ENCODE measurements around the gene CNTNAP3B.
"Not testable (repeated sequence)": the region's sequence is repeated elsewhere in the genome, so short reads cannot be mapped to it uniquely, and the experiment has no call there.

Gene CNTNAP3B

GRCh38 chr9:41974906-41975305, 154.3 kb downstream of the CNTNAP3B start:
- DNase-seq, result not testable (repeated sequence)

DNA sequence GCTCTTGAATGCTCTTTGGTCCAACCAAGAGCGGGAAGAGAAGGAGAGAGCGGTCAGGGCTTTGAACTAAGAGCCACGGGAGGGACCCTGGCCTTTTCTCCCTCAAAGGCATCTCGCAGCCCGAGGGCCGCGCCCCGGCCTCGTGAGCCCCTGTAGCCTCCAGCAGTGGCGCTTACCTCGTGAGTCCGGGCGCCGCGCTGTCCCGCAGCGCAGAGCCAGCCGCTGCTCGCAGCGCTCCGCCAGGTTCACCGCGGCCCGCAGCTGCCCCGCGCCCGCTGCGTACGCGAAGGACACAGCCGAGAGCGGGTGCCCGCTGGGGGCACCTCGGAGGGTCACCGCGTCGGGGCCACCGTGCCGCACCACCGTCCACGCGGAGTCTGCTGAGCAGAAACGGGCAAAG, 176.2 kb downstream of the CNTNAP3B start:
- DNase-seq, result not testable (repeated sequence)

DNA sequence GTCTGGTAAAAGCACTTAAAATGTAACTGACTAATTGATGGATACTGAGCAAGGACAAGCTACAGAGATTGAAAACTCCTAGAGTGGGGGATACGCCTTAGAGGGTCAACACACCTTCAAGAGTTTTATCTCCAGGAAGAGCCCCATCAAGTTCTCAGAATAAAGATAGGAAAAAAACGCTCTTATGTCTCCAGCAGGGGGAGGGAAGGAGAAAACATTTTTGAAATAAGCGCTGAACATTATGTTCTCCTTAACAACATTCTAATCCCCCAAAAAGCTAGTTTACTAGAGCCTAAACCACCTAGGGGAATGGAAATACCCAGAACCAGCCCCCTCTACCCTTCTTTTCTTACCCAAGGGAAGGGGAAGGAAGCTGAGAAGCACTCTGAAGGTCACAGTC, 187.5 kb downstream of the CNTNAP3B start:
- not testable (repeated sequence) for DNase-seq

DNA sequence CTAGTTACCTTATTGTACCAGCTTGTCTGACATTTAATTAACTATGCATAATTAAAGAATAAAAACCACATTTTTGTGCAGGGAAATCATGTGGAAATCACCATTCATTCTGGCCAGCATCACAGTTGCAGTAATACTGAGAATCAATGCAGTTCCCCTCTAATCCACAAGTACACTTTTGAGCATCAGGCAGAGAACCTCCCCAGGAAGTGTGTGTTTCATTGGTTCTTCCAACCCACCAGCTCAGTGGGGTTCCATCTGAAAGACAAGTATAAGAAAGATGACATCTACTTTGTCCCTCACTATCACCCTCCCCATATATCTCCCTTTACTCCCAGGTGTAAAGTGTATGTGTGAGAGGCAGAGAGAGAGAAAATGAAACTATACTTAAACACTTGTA, 191.1 kb downstream of the CNTNAP3B start:
- not testable (repeated sequence) for DNase-seq

DNA sequence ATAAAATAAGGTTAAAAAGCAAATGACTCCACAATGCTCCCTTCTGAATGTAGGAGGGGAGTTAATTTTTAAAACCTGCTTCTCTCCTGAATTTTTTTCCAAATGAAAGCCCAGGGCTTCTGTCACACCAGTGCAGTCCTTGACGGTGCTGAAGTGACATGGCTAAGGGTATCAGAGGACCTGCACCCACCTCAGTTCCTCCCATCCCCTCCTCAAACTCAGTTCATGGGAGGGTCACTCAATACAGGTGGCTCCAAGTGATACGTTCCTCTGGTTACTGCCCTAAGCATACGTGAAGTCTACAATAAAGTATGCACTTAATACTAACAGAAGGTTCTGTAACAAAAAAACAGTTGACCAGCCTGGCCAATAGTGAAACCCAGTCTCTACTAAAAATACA, 193.5 kb downstream of the CNTNAP3B start:
- not testable (repeated sequence) for DNase-seq

DNA sequence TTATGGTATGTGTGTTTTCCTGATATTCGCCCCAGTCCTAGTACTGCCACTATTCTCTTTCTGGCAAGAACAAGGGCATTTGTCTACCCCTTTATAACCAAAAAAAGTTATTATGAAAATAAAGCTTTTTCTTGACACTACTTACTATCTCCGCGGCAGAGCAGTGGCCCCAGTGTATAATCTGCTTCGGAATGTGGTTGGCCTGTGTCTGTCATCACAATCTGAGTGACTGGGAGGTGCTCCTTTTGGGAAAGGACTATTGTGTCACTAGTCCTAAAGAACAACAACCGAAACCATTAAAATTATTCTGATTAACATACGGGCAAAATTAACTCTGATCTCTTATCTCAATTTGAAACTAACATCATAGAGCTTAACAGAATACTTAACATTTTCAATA, 200.1 kb downstream of the CNTNAP3B start:
- not testable (repeated sequence) for DNase-seq

GRCh38 chr9:41917374-41917773, 211.9 kb downstream of the CNTNAP3B start:
- not testable (repeated sequence) for DNase-seq

GRCh38 chr9:41905488-41905887, 223.7 kb downstream of the CNTNAP3B start:
- not testable (repeated sequence) for DNase-seq

DNA sequence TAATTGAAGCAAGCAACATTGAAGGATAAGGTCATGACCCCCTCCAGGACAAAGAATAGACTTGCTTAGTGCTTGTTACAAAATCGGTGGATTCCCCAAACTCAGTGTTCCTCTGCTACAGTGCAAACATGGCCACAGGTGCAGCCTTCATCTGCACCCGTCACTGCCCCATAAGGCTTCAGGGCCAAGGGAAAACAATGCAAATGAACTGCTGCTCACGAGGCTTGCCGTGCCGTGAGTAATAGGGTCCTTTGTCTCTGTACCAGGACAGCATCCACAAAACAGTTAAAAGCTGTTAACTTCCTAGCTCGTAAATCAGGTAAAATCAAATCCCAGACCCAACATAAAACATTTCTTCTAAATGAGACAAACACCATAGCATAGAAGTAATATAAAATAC, 226.5 kb downstream of the CNTNAP3B start:
- DNase-seq, result not testable (repeated sequence)

DNA sequence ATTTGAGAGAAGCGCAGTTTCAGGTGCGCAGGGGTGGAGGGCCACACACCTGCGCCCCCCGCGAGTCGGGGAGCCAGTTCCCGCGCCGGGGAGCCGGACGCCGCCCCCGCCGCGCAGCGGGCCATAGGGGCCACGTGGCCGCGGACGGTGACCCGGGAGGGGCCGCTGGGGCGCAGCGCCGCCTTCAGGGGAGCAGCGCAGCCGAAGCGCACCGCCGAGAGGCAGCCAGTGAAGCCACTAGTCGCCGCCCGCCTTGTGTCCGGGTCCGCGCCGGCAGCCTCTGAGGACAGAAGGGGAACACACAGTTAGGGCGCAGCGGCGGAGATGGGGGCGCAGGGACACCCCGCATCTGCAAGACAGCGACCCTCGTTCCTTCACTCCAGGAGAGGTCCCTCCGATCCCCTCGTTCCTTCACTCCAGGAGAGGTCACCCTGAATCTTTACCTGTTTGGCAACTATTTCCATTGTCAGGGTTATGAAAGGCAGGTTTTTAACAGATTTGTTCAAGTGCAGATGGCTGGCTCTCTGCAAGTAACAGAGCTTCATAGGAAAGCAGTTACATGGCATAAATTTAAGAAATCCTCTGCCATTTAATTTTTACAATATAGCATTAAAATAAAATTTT, 230.4 kb downstream of the CNTNAP3B start:
- DNase-seq, result not testable (repeated sequence)

DNA sequence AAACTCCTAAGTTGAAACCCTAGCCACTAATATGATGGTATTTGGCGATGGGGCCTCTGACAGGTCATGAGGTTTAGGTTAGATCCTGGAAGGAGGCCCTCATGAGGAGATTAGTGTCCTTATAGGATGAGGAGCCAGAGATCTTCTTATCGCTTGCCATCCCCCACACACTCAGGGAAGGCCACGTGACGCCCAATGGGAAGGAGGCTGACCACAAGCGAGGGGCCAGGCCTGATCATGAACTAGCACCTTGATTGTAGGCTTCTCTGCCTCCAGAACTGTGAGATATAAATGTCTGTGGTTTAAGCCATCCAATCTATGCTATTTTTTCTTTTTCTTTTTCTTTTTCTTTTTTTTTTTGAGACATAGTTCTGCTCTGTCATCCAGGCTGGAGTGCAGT, 254.7 kb downstream of the CNTNAP3B start:
- DNase-seq, result not testable (repeated sequence)

DNA sequence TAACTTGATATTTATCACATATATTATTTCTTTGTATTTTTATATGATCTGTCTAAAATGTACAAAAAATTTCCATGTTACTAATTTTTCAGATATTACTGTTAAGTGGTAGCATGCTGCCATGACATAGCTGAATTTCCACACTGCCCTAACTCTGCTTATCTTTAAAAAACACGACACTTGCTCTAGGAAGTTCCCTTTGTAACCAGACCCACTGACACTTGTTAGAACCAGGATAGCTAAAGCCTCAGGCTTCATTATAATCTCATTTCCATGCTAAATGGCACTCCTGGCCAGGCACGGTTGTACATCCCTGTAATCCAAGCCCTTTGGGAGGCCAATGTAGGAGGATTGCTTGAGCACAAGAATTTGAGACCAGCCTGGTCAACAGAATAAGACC, 273.8 kb downstream of the CNTNAP3B start:
- DNase-seq, result not testable (repeated sequence)

DNA sequence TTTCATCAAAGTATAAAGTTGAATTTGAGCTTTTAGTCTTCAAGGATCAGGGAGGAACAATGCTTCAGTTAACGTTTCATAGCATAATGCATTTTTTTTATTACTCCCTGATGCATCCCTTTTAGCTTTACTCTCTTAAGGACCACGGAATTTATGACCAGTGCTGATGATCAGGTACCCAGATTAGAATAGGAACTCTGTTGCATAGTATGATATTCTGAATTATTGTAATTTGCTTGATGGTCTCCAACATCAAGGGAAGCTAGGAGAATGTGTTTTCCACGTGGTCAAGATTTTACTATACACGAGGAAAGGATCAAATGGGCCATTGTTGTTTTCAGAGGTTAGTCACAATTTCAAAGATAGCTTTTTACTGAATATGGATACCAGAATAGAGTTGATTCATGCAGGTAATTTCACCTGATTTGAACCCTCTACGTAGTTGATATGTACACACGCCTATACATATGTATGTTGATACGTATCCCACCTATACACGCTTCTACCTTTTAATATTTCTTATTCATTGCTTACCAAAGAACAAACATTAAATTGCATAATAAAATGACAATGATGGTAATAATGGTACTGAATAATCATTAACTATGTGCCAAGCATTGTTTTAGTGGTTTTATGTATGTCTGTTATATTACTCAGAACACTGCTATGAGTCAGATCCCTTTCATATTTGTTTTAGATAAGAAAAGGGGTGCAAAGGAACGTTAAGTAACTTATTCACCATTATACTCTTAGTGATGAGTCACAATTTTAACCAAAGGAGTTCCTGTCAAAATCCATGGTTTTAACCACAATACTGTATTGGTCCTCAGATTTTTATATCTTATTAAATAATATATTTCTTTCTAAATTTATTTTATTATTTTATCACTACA, 277.1 kb downstream of the CNTNAP3B start:
- not testable (repeated sequence) for DNase-seq

DNA sequence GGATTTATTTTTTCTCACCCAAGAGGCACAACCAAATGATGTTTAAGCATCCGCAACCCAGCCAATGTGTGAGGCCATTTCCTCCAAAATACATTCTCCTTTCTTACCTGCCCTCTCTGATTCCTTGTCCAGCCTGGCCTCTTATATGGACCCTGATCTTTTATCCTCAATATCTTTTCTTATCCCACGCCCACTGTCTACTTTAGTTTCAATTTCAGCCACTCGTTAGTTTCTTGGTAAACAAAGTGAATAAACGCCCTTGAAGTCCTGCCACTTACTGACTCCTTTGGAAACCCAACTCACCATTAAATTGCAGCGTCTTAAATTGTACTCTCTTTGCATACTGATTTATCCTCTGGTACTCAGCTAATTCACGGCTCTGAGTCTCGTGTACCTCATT, 281.4 kb downstream of the CNTNAP3B start:
- DNase-seq, result not testable (repeated sequence)

Measured in CD4-positive, alpha-beta T cell treated with Interleukin-10 for 1 hour (primary cell).